ENCODE data around the gene RNF224.

- TF ChIP-seq CTCF (IDR thresholded peaks at IDR 0.05; ENCODE audit: low read depth, low read length, missing input control), result no peak
- TF ChIP-seq REST (IDR thresholded peaks at IDR 0.05), result no peak
- no peak for TF ChIP-seq SP1 (IDR thresholded peaks at IDR 0.05)
- no peak for TF ChIP-seq ZBTB33 (IDR thresholded peaks at IDR 0.05)
- TF ChIP-seq JUND (IDR thresholded peaks at IDR 0.05), result no peak
- TF ChIP-seq YY1 (IDR thresholded peaks at IDR 0.05), result no peak
- no peak for TF ChIP-seq TAF1 (conservative IDR thresholded peaks at IDR 0.05)
- TF ChIP-seq GABPA (IDR thresholded peaks at IDR 0.05 in 1 of 2, conservative IDR thresholded peaks at IDR 0.05 in 1 of 2), result no peak
- no peak for TF ChIP-seq RXRA (IDR thresholded peaks at IDR 0.05)
Measured at GRCh38 chr9:137236936-137237421, 9.7 kb downstream of the RNF224 start.
